Measurements from ENCODE around the gene TMEM179.

TMEM179 gene

GRCh38 chr14:104572668-104573067, 31.9 kb downstream of the TMEM179 start:
- TF ChIP-seq EP300 (IDR thresholded peaks at IDR 0.05; ENCODE audit: borderline replicate concordance) (no peak), RAD21 (IDR thresholded peaks at IDR 0.05; ENCODE audit: low read depth) (no peak), FOXM1 (IDR thresholded peaks at IDR 0.05; ENCODE audit: borderline replicate concordance, low read depth) (no peak), USF1 (IDR thresholded peaks at IDR 0.05) (no peak), MAX (IDR thresholded peaks at IDR 0.05) (no peak)

- TF ChIP-seq CEBPB (IDR thresholded peaks at IDR 0.05) (no peak), TCF12 (IDR thresholded peaks at IDR 0.05; ENCODE audit: low read depth) (no peak), FOXM1 (IDR thresholded peaks at IDR 0.05; ENCODE audit: borderline replicate concordance, low read depth) (no peak), MAX (IDR thresholded peaks at IDR 0.05) (no peak), RAD21 (IDR thresholded peaks at IDR 0.05; ENCODE audit: low read depth) (no peak), TEAD4 (IDR thresholded peaks at IDR 0.05) (no peak), CREB1 (IDR thresholded peaks at IDR 0.05; ENCODE audit: low read depth) (no peak), USF1 (IDR thresholded peaks at IDR 0.05) (no peak), NFIC (IDR thresholded peaks at IDR 0.05) (no peak), EGR1 (IDR thresholded peaks at IDR 0.05) (no peak), REST (IDR thresholded peaks at IDR 0.05; ENCODE audit: low read depth) (no peak), EP300 (IDR thresholded peaks at IDR 0.05; ENCODE audit: borderline replicate concordance) (no peak), YY1 (IDR thresholded peaks at IDR 0.05; ENCODE audit: low read depth) (no peak), TAF1 (IDR thresholded peaks at IDR 0.05; ENCODE audit: low read depth) (no peak), ZBTB7A (IDR thresholded peaks at IDR 0.05; ENCODE audit: low read depth) (no peak)
Measured at GRCh38 chr14:104572024-104572626, 32.4 kb downstream of the TMEM179 start.

- TF ChIP-seq CREB1 (IDR thresholded peaks at IDR 0.05; ENCODE audit: low read depth) (no peak), USF1 (IDR thresholded peaks at IDR 0.05) (no peak), TEAD4 (IDR thresholded peaks at IDR 0.05) (no peak), ZBTB7A (IDR thresholded peaks at IDR 0.05; ENCODE audit: low read depth) (no peak), NFIC (IDR thresholded peaks at IDR 0.05) (no peak), CEBPB (IDR thresholded peaks at IDR 0.05) (no peak), FOXM1 (IDR thresholded peaks at IDR 0.05; ENCODE audit: borderline replicate concordance, low read depth) (no peak), TCF12 (IDR thresholded peaks at IDR 0.05; ENCODE audit: low read depth) (no peak), RAD21 (IDR thresholded peaks at IDR 0.05; ENCODE audit: low read depth) (no peak)
Measured at GRCh38 chr14:104571246-104571645, 33.3 kb downstream of the TMEM179 start.

- no peak for TF ChIP-seq TEAD4 (IDR thresholded peaks at IDR 0.05)
- TF ChIP-seq YY1 (IDR thresholded peaks at IDR 0.05; ENCODE audit: low read depth), result no peak
- no peak for TF ChIP-seq EP300 (IDR thresholded peaks at IDR 0.05; ENCODE audit: borderline replicate concordance)
- no peak for TF ChIP-seq NFIC (IDR thresholded peaks at IDR 0.05)
- TF ChIP-seq REST (IDR thresholded peaks at IDR 0.05; ENCODE audit: low read depth), result no peak
- no peak for TF ChIP-seq FOXM1 (IDR thresholded peaks at IDR 0.05; ENCODE audit: borderline replicate concordance, low read depth)
- TF ChIP-seq MAX (IDR thresholded peaks at IDR 0.05), result no peak
- TF ChIP-seq USF1 (IDR thresholded peaks at IDR 0.05), result no peak
Measured at GRCh38 chr14:104569435-104569834, 35.1 kb downstream of the TMEM179 start.

GRCh38 chr14:104568620-104569019, 36.0 kb downstream of the TMEM179 start:
- no peak for TF ChIP-seq CEBPB (IDR thresholded peaks at IDR 0.05)
- TF ChIP-seq EGR1 (IDR thresholded peaks at IDR 0.05), result no peak
- no peak for TF ChIP-seq ZBTB7A (IDR thresholded peaks at IDR 0.05; ENCODE audit: low read depth)
- TF ChIP-seq YY1 (IDR thresholded peaks at IDR 0.05; ENCODE audit: low read depth), result no peak
- no peak for TF ChIP-seq USF1 (IDR thresholded peaks at IDR 0.05)
- TF ChIP-seq TCF12 (IDR thresholded peaks at IDR 0.05; ENCODE audit: low read depth), result no peak
- TF ChIP-seq NFIC (IDR thresholded peaks at IDR 0.05), result no peak
- no peak for TF ChIP-seq TEAD4 (IDR thresholded peaks at IDR 0.05)
- no peak for TF ChIP-seq REST (IDR thresholded peaks at IDR 0.05; ENCODE audit: low read depth)
